Ishikawa (cell line): ENCODE measurements around the gene PHRF1.

Experiments used
- EP300 ChIP-seq: IDR thresholded peaks from 2 replicates; pipeline ENCODE4 v1.6.1; 2012; ENCODE audit warnings: borderline replicate concordance
- MAX ChIP-seq: IDR thresholded peaks from 2 replicates; pipeline ENCODE4 v1.6.1; 2012
- NFIC ChIP-seq: IDR thresholded peaks from 2 replicates; pipeline ENCODE4 v1.6.1; 2012
- RAD21 ChIP-seq: IDR thresholded peaks from 2 replicates; pipeline ENCODE4 v1.6.1; 2012; ENCODE audit warnings: low read depth
- REST ChIP-seq: IDR thresholded peaks from 2 replicates; pipeline ENCODE4 v1.6.1; 2012; ENCODE audit warnings: low read depth, mild to moderate bottlenecking
- TAF1 ChIP-seq: IDR thresholded peaks from 2 replicates; pipeline ENCODE4 v1.6.1; 2012; ENCODE audit warnings: low read depth, mild to moderate bottlenecking
- TCF12 ChIP-seq: IDR thresholded peaks from 2 replicates; pipeline ENCODE4 v1.6.1; 2012; ENCODE audit warnings: low read depth
- YY1 ChIP-seq: IDR thresholded peaks from 2 replicates; pipeline ENCODE4 v1.6.1; 2012; ENCODE audit warnings: low read depth
- ZBTB7A ChIP-seq: IDR thresholded peaks from 2 replicates; pipeline ENCODE4 v1.6.1; 2012; ENCODE audit warnings: low read depth
- TF ChIP-seq, protein P1 (sequence below): IDR thresholded peaks from 2 replicates; pipeline ENCODE4 v1.6.1; 2012

GRCh38 chr11:655036-655726 is 78.9 kb downstream of the PHRF1 start:
- TF ChIP-seq YY1 (no peak), TCF12 (no peak), ZBTB7A (no peak), REST (no peak), MAX (no peak), EP300 (no peak), RAD21 (no peak), NFIC (no peak), TAF1 (no peak)
- TF ChIP-seq, protein P1, sequence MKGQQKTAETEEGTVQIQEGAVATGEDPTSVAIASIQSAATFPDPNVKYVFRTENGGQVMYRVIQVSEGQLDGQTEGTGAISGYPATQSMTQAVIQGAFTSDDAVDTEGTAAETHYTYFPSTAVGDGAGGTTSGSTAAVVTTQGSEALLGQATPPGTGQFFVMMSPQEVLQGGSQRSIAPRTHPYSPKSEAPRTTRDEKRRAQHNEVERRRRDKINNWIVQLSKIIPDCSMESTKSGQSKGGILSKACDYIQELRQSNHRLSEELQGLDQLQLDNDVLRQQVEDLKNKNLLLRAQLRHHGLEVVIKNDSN = no peak
